Measurements from ENCODE around the gene SERPINE2.

Gene SERPINE2

GRCh38 chr2:224042191-224042696 is 3.2 kb upstream of the SERPINE2 start:
- DNase-seq, result no peak

DNA sequence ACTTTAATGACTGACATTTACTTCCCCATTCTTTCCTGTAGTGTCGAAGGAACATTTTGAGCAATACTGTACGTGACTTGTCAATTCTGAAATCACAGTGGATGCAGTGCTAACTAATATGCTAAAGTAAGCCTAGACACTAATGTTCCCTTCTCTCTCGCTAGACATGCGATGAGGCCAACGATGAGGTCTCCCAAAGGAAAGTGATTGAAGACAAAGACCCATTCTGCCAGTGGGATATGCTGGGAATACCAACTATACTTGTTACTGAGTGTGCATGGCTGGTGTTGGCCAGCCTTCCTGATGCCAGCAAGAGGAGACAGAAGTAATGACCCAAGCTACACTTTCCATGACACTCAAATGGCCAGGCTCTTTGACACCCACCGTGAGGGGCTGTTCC is 2.5 kb upstream of the SERPINE2 start:
- DNase-seq, result no peak

- DNase-seq, result no peak
These were observed 1.7 kb upstream of the SERPINE2 start for GRCh38 chr2:224040753-224041152.

DNA sequence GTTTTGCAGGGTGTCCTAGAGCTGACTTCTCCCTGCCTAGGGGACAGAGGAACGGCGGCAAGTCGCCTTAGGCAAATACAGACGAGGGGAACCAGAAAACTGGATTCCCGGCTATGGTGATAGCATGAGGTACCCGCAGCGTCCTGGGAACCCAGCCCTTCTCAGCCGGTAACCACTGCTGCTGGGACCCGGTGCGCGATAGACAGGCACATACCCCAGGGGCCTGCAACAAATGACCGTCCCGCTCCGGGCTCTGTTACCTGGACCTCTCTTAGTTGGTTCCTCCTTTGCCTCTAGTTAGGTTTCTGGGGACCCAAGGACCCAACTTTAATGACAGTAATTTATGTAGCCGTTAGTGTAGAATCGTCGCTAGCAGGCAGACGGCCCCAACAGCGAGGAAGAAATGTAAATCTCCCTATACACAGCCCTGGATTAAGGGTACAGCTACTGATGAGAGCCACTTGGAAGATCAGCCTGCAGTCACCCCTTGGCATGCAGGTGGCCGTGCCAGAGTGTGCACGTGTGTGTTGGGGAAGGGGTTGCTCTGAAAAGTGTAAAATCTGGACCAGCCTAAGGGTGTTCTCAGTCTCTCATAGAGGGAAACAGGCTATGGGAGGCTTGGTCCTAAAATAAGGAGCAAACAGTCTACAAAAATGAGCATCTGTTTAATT is 819 bp upstream of the SERPINE2 start:
- peak; percentile 64 for DNase-seq

DNA sequence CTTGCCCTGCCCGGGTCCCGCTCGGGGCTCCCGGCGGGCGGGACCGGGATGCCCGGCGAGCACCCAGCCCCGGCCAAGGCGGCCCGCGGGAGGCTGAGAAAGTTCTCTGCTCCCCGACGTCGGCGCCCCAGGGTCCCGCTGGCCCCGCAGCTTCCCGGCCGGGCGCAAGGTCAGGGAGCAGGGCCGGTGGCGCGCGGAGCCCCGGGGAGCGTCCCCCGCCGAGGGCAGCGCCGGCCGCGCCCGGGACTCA is 331 bp downstream of the SERPINE2 start:
- DNase-seq, result no peak

DNA sequence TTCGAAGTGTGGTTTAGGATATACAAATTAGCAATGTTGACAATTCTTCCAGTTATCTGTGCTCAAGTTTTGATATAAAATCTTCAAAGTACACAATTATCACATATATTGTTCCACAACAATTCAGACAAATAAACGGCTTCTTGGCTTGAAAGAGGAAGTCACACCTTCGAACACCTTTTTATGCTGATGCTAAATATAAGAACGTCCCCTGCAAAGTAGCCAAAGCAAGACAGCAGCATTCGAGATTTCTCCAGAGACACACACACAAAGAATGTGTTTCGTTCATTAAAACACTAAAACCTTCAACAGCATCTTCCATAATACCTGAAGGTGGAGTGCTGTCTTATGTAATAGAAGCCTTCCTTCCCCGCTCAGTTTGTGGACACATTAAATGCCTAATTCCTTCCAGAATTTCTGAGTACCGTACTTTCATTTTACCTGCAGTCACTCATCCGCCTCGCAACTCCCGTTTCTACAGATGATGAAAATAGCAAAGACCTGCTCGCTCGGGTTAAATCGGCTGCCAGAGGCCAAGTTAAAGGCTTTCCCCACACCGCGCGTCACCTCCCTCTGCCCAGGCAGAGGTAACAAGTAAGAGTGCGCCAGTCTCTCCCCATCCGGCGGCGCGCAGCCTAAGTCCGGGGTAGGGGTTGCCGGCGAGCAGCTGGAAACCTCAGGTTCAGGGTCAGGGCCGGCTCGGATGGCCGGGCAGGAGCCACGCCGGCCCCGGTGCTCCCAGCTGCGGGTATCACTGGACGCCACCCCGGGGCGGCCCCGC is 847 bp downstream of the SERPINE2 start:
- DNase-seq, result peak; percentile 80

DNA sequence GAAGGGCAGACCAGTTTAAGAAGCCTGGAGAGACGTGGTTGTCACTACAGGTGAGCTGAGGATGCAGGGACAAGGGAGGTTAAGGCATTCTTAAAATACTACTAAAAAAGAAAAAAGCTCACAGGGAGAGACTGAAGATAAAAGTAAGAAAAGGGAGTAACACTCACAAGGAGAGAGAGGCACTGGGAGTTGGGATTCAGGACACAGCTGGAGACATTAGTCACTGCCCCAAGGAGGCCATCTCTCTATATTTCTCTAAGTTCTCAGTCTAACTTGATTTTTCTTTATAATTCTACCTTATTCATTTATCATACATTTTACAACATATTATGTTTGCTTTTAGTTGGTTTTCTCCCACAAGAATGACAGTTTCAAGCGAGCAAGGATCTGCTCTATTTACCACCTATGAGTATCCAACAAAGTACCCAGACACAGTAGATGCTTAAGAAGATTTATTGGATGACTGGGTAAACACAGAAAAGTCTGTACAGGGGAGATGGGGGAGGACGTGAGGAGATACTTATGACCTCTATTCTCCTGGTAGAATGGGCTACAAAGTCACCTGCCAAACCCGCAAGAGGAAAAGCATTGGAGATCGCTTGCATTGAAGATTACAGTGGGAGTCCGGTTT is 2.2 kb downstream of the SERPINE2 start:
- DNase-seq, result peak; percentile 41

- no peak for DNase-seq
These were observed 5.1 kb downstream of the SERPINE2 start for GRCh38 chr2:224034017-224034416.

- DNase-seq, result no peak
These were observed 5.5 kb downstream of the SERPINE2 start for GRCh38 chr2:224033601-224034000.

DNA sequence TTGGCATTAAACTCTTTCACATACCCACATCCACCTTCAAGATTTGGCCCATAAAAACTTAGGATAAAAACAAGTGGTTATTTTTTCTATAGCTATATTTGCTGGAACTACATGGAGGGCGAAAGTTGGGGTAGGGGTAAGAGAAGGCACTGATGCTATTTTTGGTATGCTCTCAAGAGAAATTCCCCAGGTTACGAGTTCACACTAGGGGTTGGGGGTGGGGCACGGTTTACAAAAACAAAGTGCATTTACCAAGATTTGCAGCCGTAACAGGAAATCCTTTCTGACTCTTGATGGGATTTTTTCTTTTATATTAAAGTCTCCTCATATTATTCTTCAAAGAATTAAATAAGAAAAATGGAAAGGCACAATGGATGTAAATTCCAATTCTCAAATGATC is 6.8 kb downstream of the SERPINE2 start:
- DNase-seq, result no peak

- no peak for DNase-seq
These were observed 7.6 kb downstream of the SERPINE2 start for GRCh38 chr2:224031358-224031970.

- no peak for DNase-seq
These were observed 8.3 kb downstream of the SERPINE2 start for GRCh38 chr2:224030786-224031185.

- DNase-seq, result no peak
These were observed 9.2 kb downstream of the SERPINE2 start for GRCh38 chr2:224029876-224030275.

- DNase-seq, result no peak
These were observed 11.2 kb downstream of the SERPINE2 start for GRCh38 chr2:224027931-224028330.

DNA sequence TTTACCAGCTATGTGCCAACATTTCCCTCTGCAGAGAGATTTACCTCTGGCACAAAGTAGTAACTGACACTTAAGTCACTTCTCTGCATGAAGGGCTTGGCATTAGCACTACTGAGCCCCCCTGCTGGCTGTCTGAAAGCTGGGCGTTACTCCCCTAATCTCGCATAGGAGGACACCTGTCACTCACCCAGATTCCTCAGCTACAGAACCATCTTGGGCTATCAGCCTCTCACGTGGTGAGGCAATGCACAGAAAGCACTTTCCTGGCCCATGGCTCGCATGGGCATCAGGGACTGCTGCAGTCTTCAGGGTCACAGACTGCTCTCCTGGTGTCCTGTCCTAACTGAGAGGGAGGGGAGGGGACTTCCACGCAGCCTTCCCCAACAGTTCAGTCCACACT is 12.0 kb downstream of the SERPINE2 start:
- DNase-seq, result peak; percentile 82

DNA sequence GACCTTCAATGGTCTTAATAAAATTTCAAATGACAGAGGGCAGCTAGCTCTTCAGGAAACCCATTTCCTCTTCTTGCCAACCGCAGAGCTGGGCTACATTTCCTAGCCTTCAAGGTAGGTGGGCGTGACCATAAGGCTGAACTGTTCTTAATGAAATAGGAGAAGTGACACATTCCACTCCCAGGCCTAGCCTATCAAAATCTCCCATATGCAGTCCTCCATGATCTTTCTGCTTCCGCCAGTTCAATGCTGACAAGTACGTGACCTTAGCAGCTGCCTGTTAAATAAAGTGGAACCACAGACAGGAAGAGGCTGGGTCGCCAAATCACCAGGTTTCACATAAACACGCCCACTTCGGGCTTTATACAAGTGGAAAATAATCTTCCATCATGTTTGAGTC is 13.2 kb downstream of the SERPINE2 start:
- DNase-seq, result no peak

DNA sequence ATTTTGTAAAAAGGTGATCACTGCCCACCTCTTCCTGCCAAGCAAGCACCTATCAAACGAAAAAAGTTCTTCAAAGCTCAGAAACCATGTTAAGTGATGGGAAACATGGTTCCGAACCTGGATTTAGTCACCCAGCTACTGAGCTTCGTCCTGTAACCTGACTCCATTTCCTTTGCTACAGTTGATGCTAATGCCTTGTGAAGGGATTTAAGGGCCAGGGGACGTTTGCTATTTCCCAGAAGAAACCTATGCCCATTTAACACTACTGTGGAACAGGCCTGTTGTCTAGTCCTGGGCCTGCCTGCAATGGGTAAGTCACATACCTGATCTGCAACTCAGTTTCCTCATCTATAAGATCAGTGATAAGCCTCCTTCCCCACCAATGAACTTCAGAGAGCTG is 14.8 kb downstream of the SERPINE2 start:
- DNase-seq, result no peak

GRCh38 chr2:224023188-224023587 is 15.9 kb downstream of the SERPINE2 start:
- no peak for DNase-seq

- no peak for DNase-seq
These were observed 16.6 kb downstream of the SERPINE2 start for GRCh38 chr2:224022486-224022885.

GRCh38 chr2:224020523-224020922 is 18.6 kb downstream of the SERPINE2 start:
- no peak for DNase-seq

GRCh38 chr2:224017957-224018356 is 21.1 kb downstream of the SERPINE2 start:
- DNase-seq, result peak; percentile 87

GRCh38 chr2:224016963-224017362 is 22.1 kb downstream of the SERPINE2 start:
- DNase-seq, result no peak

DNA sequence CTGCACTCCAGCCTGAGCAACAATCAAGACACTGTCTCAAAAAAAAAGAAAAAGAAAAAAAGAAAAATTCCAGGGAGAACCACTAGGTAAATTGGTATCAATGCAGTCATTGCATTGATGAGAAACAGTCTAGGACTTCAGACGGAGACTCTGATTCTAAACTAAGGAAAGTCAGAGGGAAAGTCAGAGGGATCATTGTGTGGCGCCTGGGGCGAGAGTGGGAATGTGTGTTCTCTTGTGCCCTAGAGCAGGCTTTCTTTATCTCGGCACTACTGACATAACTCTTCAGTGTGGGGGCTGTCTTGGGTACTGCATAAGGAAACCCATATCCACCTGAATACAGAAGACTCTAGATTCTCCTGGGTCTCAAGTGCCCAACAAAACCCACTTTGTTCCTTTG is 24.8 kb downstream of the SERPINE2 start:
- no peak for DNase-seq

DNA sequence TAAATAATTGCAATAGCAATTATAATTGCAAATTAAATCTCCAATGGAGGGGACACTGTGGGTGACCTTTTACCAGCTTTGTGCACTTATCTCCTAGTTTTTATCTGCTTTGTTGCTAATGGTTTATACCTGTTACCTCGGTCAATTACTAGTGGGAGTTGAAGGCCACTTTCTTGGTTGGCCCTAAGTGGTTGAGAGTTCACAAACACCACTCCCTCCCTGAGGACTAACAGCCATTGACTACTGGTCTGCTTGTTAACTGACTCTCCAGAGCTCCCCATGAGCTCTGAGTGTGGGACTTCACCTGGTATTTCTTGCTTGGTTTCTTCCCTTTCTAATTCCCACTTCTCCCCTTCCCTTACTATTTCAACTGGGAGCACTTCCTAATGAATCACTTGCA is 27.2 kb downstream of the SERPINE2 start:
- no peak for DNase-seq
